GM12878 (cell line): ENCODE results near the gene L3MBTL1. TPM values are rescaled to one million over a fixed set of nuclear protein-coding genes. Genes with fewer than 3 reads are reported as not detected.
A peak's percentile ranks its signal among the peaks of the same experiment; 100 is the strongest.

Experiments used
- ASH2L ChIP-seq: fragments of 300-600, 200-600 bp; sonication (generic); IDR thresholded peaks from 2 replicates; pipeline ENCODE4 v1.6.1; 2017; ENCODE audit warnings: low read depth, mild to moderate bottlenecking, borderline replicate concordance
- BRCA1 ChIP-seq: IDR thresholded peaks from 2 replicates; pipeline ENCODE4 v1.6.1; 2011; ENCODE audit warnings: low read depth, low read length, improper control_type of control experiment
- CBX3 ChIP-seq: fragments of 200-600 bp; sonication (generic); IDR thresholded peaks from 2 replicates; pipeline ENCODE4 v1.6.1; 2016; ENCODE audit warnings: low read depth, borderline replicate concordance
- CHD1 ChIP-seq: IDR thresholded peaks from 2 replicates; pipeline ENCODE4 v1.6.1; 2012; ENCODE audit warnings: low read depth, low read length, improper control_type of control experiment
- CREM ChIP-seq: IDR thresholded peaks from 2 replicates; pipeline ENCODE4 v1.6.1; 2014; ENCODE audit warnings: antibody characterized with exemption, low read depth
- HCFC1 ChIP-seq: fragments of 150-350 bp; IDR thresholded peaks from 2 replicates; pipeline ENCODE4 v1.6.1; 2014; ENCODE audit warnings: low read length
- NFXL1 ChIP-seq: fragments of 450-650 bp; IDR thresholded peaks from 2 replicates; pipeline ENCODE4 v1.6.1; 2017; ENCODE audit warnings: antibody characterized with exemption, mild to moderate bottlenecking, borderline replicate concordance
- NKRF ChIP-seq: fragments of 450-650 bp; conservative IDR thresholded peaks from 2 replicates; pipeline ENCODE4 v1.6.1; 2017; ENCODE audit warnings: mild to moderate bottlenecking, moderate library complexity
- PAX8 ChIP-seq: fragments of 450-650 bp; IDR thresholded peaks from 2 replicates; pipeline ENCODE4 v1.6.1; 2017; ENCODE audit warnings: mild to moderate bottlenecking, moderate library complexity
- POU2F2 ChIP-seq: IDR thresholded peaks from 3 replicates; pipeline ENCODE4 v1.6.1; 2011; ENCODE audit warnings: low read depth, mild to moderate bottlenecking, low read length, borderline replicate concordance
- SIX5 ChIP-seq: IDR thresholded peaks from 2 replicates; pipeline ENCODE4 v1.6.1; 2011; ENCODE audit warnings: mild to moderate bottlenecking, low read depth, low read length, moderate library complexity; ENCODE audit not compliant: severe bottlenecking
- TCF3 ChIP-seq: IDR thresholded peaks from 2 replicates; pipeline ENCODE4 v1.6.1; 2012; ENCODE audit warnings: low read depth, mild to moderate bottlenecking, low read length, borderline replicate concordance; ENCODE audit not compliant: insufficient read depth
- WRNIP1 ChIP-seq: IDR thresholded peaks from 2 replicates; pipeline ENCODE4 v1.6.1; 2011; ENCODE audit warnings: low read depth, low read length, improper control_type of control experiment, borderline replicate concordance
- polyA plus RNA-seq, 11 experiments: library from polyadenylated mRNA; depleted of rRNA in 4 of 11; unstranded in 6 of 11; stranded (reverse) in 5 of 11; fragments of >200 nt; fragmentation: Nextera tagmentation in 4 of 11; fragmentation: Illumina TruSeq in 1 of 11; extraction: Ambion mirVana in 4 of 11; extraction: Trizol in 1 of 11; gene quantifications; 1 replicate in 1 of 11; 2 replicates in 10 of 11; pipeline versions ENCODE4 v1.2.1 to v1.2.3, GENCODE V29; 2011 to 2016; ENCODE audit warnings: inconsistent platforms in 2 of 11, missing spikeins in 2 of 11, low read depth in 1 of 11
- total RNA-seq, 4 experiments: library from RNA; depleted of rRNA in 3 of 4; stranded (reverse); fragments of >200 nt in 3 of 4; fragmentation: Illumina TruSeq in 1 of 4; extraction: Trizol in 1 of 4; gene quantifications; 2 replicates each; pipeline versions ENCODE4 v1.2.1 to v1.2.3, GENCODE V29; 2013 to 2021
- TF ChIP-seq, protein P1 (sequence below): fragments of 450-650 bp; formaldehyde crosslinking; IDR thresholded peaks from 2 replicates; pipeline ENCODE4 v1.5.0; 2022; ENCODE audit warnings: mild to moderate bottlenecking, missing genetic modification characterization
- TF ChIP-seq, protein P2 (sequence below): fragments of 150-350 bp; IDR thresholded peaks from 2 replicates; pipeline ENCODE4 v1.6.1; 2014; ENCODE audit warnings: mild to moderate bottlenecking, low read depth, low read length
- TF ChIP-seq, protein P3 (sequence below): IDR thresholded peaks from 2 replicates; pipeline ENCODE4 v1.6.1; 2012; ENCODE audit warnings: low read depth, low read length, improper control_type of control experiment
- TF ChIP-seq, protein P4 (sequence below): fragments of 450-650 bp; IDR thresholded peaks from 2 replicates; pipeline ENCODE4 v1.6.1; 2017; ENCODE audit warnings: borderline replicate concordance
- TF ChIP-seq, protein P5 (sequence below): fragments of 450-650 bp; IDR thresholded peaks from 2 replicates; pipeline ENCODE4 v1.6.1; 2016; ENCODE audit warnings: mild to moderate bottlenecking

Gene L3MBTL1
- total and polyA plus RNA-seq, 10 of the 15 experiments (the other 5 are each of a cell fraction or from before 2014, with no cell fraction given) = 0.56 to 6.6 (median 3.9) TPM

DNA sequence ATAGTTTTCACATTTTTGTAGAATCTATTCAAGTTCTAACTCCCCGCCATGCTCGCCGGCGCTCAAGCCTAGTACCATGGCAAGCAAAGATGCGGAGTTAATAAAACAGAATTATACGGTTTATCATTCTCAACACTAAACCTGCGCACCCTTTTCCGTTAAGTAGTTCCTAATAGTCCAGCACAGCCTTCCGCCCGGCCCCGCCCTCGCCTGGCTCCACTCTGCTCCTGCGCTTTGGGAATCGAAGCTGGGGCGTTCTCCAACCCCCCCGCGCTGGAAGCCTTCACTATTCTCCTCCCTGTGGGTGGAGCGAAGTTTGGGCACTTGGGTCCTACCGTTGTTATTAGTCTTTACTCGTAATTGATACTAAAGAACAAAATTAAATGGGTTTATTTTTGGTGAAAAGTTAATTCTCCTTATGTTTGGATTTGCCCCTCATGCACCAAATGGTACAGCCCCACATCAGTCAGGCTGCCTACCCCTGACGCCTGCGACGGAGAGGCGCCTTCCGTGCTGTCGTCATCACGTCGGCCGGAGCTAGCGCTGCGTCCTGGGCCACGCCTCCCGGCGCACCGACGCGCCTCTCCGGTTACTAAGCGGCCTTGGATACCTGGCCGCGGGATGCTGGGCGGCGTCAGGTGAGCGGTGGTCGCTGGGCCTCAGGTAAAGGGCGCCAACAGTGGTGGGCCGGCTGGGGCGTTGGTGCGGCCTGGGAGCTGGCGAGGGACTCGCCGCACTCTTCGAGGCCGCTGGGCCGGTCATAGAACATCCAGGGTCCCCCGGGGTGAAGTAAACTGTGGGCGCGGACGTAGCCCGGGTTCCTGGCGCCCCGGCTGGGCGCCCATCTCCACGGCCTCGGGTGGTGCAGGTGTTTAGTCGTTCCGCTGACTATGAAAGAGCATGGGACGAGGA lies 83.2 kb downstream of the L3MBTL1 start, which contains the start of gene IFT52 (continued):
- peak; percentile 75 for TF ChIP-seq NKRF
- no peak for TF ChIP-seq ASH2L
- no peak for TF ChIP-seq POU2F2
- TF ChIP-seq, protein P1, sequence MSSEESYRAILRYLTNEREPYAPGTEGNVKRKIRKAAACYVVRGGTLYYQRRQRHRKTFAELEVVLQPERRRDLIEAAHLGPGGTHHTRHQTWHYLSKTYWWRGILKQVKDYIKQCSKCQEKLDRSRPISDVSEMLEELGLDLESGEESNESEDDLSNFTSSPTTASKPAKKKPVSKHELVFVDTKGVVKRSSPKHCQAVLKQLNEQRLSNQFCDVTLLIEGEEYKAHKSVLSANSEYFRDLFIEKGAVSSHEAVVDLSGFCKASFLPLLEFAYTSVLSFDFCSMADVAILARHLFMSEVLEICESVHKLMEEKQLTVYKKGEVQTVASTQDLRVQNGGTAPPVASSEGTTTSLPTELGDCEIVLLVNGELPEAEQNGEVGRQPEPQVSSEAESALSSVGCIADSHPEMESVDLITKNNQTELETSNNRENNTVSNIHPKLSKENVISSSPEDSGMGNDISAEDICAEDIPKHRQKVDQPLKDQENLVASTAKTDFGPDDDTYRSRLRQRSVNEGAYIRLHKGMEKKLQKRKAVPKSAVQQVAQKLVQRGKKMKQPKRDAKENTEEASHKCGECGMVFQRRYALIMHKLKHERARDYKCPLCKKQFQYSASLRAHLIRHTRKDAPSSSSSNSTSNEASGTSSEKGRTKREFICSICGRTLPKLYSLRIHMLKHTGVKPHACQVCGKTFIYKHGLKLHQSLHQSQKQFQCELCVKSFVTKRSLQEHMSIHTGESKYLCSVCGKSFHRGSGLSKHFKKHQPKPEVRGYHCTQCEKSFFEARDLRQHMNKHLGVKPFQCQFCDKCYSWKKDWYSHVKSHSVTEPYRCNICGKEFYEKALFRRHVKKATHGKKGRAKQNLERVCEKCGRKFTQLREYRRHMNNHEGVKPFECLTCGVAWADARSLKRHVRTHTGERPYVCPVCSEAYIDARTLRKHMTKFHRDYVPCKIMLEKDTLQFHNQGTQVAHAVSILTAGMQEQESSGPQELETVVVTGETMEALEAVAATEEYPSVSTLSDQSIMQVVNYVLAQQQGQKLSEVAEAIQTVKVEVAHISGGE = no peak
- no peak for TF ChIP-seq TCF3
- TF ChIP-seq CBX3 = no peak
- TF ChIP-seq PAX8 = no peak
- TF ChIP-seq, protein P2, sequence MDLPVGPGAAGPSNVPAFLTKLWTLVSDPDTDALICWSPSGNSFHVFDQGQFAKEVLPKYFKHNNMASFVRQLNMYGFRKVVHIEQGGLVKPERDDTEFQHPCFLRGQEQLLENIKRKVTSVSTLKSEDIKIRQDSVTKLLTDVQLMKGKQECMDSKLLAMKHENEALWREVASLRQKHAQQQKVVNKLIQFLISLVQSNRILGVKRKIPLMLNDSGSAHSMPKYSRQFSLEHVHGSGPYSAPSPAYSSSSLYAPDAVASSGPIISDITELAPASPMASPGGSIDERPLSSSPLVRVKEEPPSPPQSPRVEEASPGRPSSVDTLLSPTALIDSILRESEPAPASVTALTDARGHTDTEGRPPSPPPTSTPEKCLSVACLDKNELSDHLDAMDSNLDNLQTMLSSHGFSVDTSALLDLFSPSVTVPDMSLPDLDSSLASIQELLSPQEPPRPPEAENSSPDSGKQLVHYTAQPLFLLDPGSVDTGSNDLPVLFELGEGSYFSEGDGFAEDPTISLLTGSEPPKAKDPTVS = no peak
- TF ChIP-seq CHD1 = peak; percentile 98
- TF ChIP-seq CREM = peak; percentile 90
- no peak for TF ChIP-seq HCFC1
- TF ChIP-seq, protein P3, sequence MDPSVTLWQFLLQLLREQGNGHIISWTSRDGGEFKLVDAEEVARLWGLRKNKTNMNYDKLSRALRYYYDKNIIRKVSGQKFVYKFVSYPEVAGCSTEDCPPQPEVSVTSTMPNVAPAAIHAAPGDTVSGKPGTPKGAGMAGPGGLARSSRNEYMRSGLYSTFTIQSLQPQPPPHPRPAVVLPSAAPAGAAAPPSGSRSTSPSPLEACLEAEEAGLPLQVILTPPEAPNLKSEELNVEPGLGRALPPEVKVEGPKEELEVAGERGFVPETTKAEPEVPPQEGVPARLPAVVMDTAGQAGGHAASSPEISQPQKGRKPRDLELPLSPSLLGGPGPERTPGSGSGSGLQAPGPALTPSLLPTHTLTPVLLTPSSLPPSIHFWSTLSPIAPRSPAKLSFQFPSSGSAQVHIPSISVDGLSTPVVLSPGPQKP = no peak
- TF ChIP-seq, protein P4, sequence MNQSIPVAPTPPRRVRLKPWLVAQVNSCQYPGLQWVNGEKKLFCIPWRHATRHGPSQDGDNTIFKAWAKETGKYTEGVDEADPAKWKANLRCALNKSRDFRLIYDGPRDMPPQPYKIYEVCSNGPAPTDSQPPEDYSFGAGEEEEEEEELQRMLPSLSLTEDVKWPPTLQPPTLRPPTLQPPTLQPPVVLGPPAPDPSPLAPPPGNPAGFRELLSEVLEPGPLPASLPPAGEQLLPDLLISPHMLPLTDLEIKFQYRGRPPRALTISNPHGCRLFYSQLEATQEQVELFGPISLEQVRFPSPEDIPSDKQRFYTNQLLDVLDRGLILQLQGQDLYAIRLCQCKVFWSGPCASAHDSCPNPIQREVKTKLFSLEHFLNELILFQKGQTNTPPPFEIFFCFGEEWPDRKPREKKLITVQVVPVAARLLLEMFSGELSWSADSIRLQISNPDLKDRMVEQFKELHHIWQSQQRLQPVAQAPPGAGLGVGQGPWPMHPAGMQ = no peak
- TF ChIP-seq, protein P5, sequence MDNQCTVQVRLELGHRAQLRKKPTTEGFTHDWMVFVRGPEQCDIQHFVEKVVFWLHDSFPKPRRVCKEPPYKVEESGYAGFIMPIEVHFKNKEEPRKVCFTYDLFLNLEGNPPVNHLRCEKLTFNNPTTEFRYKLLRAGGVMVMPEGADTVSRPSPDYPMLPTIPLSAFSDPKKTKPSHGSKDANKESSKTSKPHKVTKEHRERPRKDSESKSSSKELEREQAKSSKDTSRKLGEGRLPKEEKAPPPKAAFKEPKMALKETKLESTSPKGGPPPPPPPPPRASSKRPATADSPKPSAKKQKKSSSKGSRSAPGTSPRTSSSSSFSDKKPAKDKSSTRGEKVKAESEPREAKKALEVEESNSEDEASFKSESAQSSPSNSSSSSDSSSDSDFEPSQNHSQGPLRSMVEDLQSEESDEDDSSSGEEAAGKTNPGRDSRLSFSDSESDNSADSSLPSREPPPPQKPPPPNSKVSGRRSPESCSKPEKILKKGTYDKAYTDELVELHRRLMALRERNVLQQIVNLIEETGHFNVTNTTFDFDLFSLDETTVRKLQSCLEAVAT = 0 out of 2 replicates have a peak, but pooled peaks have one; percentile 60
- TF ChIP-seq NFXL1 = no peak
- TF ChIP-seq WRNIP1 = no peak
- peak; percentile 58 for TF ChIP-seq SIX5
- TF ChIP-seq BRCA1 = no peak
